ENCODE measurements around the gene ATF7. TPM values are rescaled to one million over a fixed set of nuclear protein-coding genes. Genes with fewer than 3 reads are reported as not detected.
A peak's percentile ranks its signal among the peaks of the same experiment; 100 is the strongest.

The ATF7 gene
- total and polyA plus RNA-seq, 2 donors (not counting 1 experiment from before 2014, with no cell fraction given) = 15.7 to 42.2 TPM

- ChIA-PET POLR2A (interaction anchor here (0.5 to 2.2 kb wide), 4 partner anchors 9 to 171 kb away, joined by 3 to 14 read pairs (median 3); partner anchors contain the start of genes AAAS and TARBP2), CTCF (interaction anchor here (1.8 to 2.0 kb wide), 2 partner anchors 10 to 147 kb away, joined by 6 to 12 read pairs; no protein-coding TSS in a partner anchor)
- H3K4me3 ChIP-seq (ENCODE audit: control extremely low read depth in 1 of 5, extremely low read depth in 1 of 5, insufficient read depth in 1 of 5, low read depth in 2 of 5, low read length in 4 of 5) = peak overlapping the region in 3 of 5 experiments; percentile 60 to 67 (median 61)
- peaks cover 0 to 7% of the 10 kb centered on the region in 2 experiments for H3K36me3 ChIP-seq (replicated peaks in 1 of 2; ENCODE audit: control extremely low read depth in 1 of 2, control insufficient read depth in 1 of 2, extremely low read depth in 1 of 2, insufficient read depth in 2 of 2, low read length in 1 of 2)
- no peaks in the 10 kb centered on the region for H3K79me2 ChIP-seq (ENCODE audit: control insufficient read depth, insufficient read depth, low read length)
- no peaks in the 10 kb centered on the region for H4K20me1 ChIP-seq (ENCODE audit: control insufficient read depth, insufficient read depth, low read length, poor library complexity, severe bottlenecking)
- Mint-ChIP-seq H3K27ac (peak overlapping the region; percentile 90), H3K9me3 (ENCODE audit: insufficient read depth) (no peaks in the 10 kb centered on the region), H3K4me1 (peaks cover 22% of the 10 kb centered on the region), H3K4me3 (peak overlapping the region; percentile 98), H3K27me3 (no peaks in the 10 kb centered on the region)
- TF ChIP-seq CTCF (IDR thresholded peaks at IDR 0.05) (no peak), EZH2 (IDR thresholded peaks at IDR 0.05; ENCODE audit: borderline replicate concordance, insufficient read depth, low read depth, low read length, poor library complexity, severe bottlenecking) (no peak)
- no peak overlapping the region for H2AFZ ChIP-seq (ENCODE audit: insufficient read depth, low read depth, low read length, poor library complexity, severe bottlenecking)
- peak overlapping the region; percentile 93 for H3K4me2 ChIP-seq (replicated peaks; ENCODE audit: low read depth, low read length, poor library complexity, severe bottlenecking)
- ATAC-seq (ENCODE audit: low read depth) = no peak
- intact Hi-C loops (cut with micrococcal nuclease) = loop anchor here (2.0 kb wide), 3 partner anchors 39 to 171 kb away; partner anchors contain the start of genes AAAS, PCBP2 and PRR13
- no peaks in the 10 kb centered on the region for H3K27me3 ChIP-seq (replicated peaks in 1 of 4; ENCODE audit: control extremely low read depth in 1 of 4, control insufficient read depth in 3 of 4, insufficient read depth in 4 of 4, low read length in 3 of 4)
- peak; percentile 63 for DNase-seq
- WGBS (ENCODE audit: insufficient coverage) = 73% methylated on average over 12 of the region's 20 CpGs
- H3K9ac ChIP-seq (ENCODE audit: low read length) = peak overlapping the region; percentile 69
- H3K9me3 ChIP-seq (ENCODE audit: control extremely low read depth in 1 of 3, control insufficient read depth in 2 of 3, insufficient read depth in 1 of 3, low read length in 2 of 3) = no peaks in the 10 kb centered on the region
- peaks cover 16 to 21% of the 10 kb centered on the region in 2 donors for H3K4me1 ChIP-seq (ENCODE audit: control insufficient read depth in 2 of 2, insufficient read depth in 2 of 2, low read length in 2 of 2)
- peak overlapping the region; percentile 78 to 90 for H3K27ac ChIP-seq (ENCODE audit: low read length in 2 of 2)
Measured at GRCh38 chr12:53492188-53492587, 134.0 kb downstream of the ATF7 start.

- no peaks in the 10 kb centered on the region for H3K9me3 ChIP-seq (ENCODE audit: control extremely low read depth in 1 of 3, control insufficient read depth in 2 of 3, insufficient read depth in 1 of 3, low read length in 2 of 3)
- DNase-seq (no peak), ATAC-seq (ENCODE audit: low read depth) (no peak)
- no peak overlapping the region for H3K4me2 ChIP-seq (replicated peaks; ENCODE audit: low read depth, low read length, poor library complexity, severe bottlenecking)
- Mint-ChIP-seq H3K27me3 (no peaks in the 10 kb centered on the region), H3K4me1 (peaks cover 22% of the 10 kb centered on the region), H3K9me3 (ENCODE audit: insufficient read depth) (no peaks in the 10 kb centered on the region), H3K27ac (no peak overlapping the region), H3K4me3 (no peak overlapping the region)
- H3K9ac ChIP-seq (ENCODE audit: low read length) = no peak overlapping the region
- H3K4me3 ChIP-seq (ENCODE audit: control extremely low read depth in 1 of 5, extremely low read depth in 1 of 5, insufficient read depth in 1 of 5, low read depth in 2 of 5, low read length in 4 of 5) = no peak overlapping the region
- ChIA-PET CTCF (interaction anchor here (0.8 to 1.4 kb wide), 2 partner anchors 162 to 183 kb away, joined by 3 read pairs; no protein-coding TSS in a partner anchor), POLR2A (interaction anchor here (0.6 kb wide), 1 partner anchor 294 kb away, joined by 4 read pairs; no protein-coding TSS in a partner anchor)
- peaks cover 0 to 27% of the 10 kb centered on the region in 2 experiments for H3K36me3 ChIP-seq (replicated peaks in 1 of 2; ENCODE audit: control extremely low read depth in 1 of 2, control insufficient read depth in 1 of 2, extremely low read depth in 1 of 2, insufficient read depth in 2 of 2, low read length in 1 of 2)
- H3K27ac ChIP-seq (ENCODE audit: low read length in 2 of 2) = no peak overlapping the region
- 96% methylated on average over 4 of the region's 5 CpGs for WGBS (ENCODE audit: insufficient coverage)
- H3K27me3 ChIP-seq (replicated peaks in 1 of 4; ENCODE audit: control extremely low read depth in 1 of 4, control insufficient read depth in 3 of 4, insufficient read depth in 4 of 4, low read length in 3 of 4) = no peaks in the 10 kb centered on the region
- intact Hi-C loops (cut with micrococcal nuclease) = no loop called here
- no peaks in the 10 kb centered on the region for H4K20me1 ChIP-seq (ENCODE audit: control insufficient read depth, insufficient read depth, low read length, poor library complexity, severe bottlenecking)
- TF ChIP-seq CTCF (IDR thresholded peaks at IDR 0.05) (no peak), EZH2 (IDR thresholded peaks at IDR 0.05; ENCODE audit: borderline replicate concordance, insufficient read depth, low read depth, low read length, poor library complexity, severe bottlenecking) (no peak)
- no peak overlapping the region for H2AFZ ChIP-seq (ENCODE audit: insufficient read depth, low read depth, low read length, poor library complexity, severe bottlenecking)
- no peaks in the 10 kb centered on the region for H3K79me2 ChIP-seq (ENCODE audit: control insufficient read depth, insufficient read depth, low read length)
- peaks cover 16 to 21% of the 10 kb centered on the region in 2 donors for H3K4me1 ChIP-seq (ENCODE audit: control insufficient read depth in 2 of 2, insufficient read depth in 2 of 2, low read length in 2 of 2)
Measured at GRCh38 chr12:53489242-53489864, 136.8 kb downstream of the ATF7 start.

All from B cell (primary cell).